ENCODE results near the gene PRSS48.
"Not testable (repeated sequence)": the region's sequence is repeated elsewhere in the genome, so short reads cannot be mapped to it uniquely, and the experiment has no call there.

The PRSS48 gene

GRCh38 chr4:151315212-151315886, 38.4 kb downstream of the PRSS48 start:
- DNase-seq (ENCODE audit: low read depth in 2 of 3, low spot score in 1 of 3), result no peak

DNA sequence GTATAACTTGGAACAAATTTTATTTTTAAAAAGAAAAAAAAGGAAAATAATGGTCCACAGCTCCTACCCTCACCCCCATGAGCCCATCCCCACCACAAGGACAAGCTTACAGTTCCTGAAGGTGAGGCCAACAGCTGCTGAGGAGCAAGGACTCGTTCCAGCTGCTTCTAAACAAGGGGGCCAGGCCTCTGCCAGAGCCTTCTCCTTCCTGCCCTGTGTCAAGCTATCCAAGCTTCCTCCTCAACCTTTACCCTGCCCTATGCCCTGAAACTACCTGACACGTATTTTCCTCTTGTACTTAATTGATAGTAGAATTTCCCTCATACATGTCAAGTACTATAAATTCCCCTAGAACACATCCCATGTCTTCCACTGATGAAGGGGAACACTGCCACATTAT, 39.7 kb downstream of the PRSS48 start:
- DNase-seq (ENCODE audit: low read depth in 2 of 3, low spot score in 1 of 3), result no peak

DNA sequence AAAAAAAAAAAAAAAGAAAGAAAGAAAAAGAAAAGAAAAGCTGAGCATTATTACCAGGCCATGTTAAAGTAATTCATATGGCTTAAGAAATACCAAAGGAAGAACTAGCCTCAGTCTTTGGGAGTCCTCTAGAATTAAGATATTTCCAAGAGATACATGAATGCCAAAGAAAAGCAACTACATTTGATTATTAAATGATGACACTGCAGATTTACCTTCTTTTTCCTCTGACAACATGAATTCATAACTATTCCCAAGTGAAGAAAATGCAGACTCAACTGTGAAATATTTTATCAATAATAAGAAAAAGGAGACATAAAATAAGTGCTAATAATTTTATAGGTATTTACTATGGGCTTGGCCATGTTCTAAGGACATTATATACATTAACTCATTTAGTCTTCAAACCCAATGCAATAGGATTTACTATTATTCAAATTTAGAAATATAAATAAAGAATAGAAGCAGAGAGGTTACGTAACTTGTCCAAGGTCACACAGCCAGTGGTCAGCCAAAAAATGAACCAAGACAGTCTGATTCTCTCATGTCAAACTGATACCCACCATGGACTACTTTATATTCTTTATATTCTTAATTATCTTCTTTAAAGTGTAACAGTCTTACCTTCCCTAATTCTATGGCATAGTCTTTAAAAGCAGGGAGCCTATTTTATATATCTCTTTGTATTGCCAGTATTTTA, 41.5 kb downstream of the PRSS48 start:
- DNase-seq (ENCODE audit: low read depth in 2 of 3, low spot score in 1 of 3), result no peak

DNA sequence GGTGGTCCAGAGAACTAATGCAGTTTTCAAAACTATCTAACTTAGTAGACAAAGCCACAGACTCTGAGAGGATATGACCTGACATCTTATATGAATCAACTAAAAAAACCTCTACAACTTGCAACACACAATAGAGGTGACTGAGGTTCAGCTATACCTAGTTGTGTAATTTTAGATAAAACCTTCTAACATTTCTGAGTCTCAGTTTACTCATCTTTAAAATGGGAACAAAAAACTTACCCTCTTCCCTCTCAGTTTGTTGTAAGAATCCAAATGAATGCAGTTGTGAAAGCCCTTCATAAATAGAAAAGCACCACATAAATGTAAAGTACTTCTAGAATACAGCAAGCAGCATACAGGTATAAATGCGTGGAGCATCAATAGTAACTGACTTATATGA, 42.5 kb downstream of the PRSS48 start:
- no peak for DNase-seq (ENCODE audit: low read depth in 2 of 3, low spot score in 1 of 3)

DNA sequence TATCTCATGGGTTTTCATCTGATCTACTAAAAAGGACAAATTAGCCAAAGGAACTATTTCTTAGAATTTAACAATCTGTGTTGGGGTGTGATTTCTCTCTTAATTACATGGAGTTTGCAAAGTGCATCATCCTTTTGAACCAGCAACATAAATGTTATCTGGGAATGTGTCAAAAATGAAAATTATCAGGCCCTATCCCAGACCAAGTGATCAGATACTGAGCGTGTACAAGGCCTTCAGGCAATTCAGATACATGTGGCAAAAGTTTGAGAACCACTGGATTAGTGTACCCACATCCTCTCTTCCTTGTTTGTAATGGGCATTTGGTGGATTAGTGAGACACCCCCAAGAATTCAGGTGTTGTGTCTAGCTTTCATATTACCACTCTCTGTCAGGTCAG, 44.6 kb downstream of the PRSS48 start:
- DNase-seq (ENCODE audit: low read depth in 2 of 3, low spot score in 1 of 3), result no peak

DNA sequence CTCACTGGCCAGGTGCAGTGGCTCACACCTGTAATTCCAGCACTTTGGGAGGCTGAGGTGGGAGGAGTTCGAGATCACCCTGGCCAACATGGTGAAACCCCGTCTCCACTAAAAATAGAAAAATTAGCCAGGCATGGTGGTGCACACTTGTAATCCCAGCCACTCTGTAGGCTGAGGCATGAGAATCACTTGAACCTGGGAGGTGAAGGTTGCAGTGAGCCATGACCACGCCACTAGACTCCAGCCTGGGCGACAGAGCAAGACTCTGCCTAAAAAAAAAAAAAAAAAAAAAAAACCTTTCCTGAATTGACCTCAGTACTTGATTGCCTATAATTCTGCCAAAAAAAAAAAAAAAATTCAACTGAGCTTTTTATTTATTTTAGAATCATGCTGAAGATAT, 45.2 kb downstream of the PRSS48 start:
- DNase-seq (ENCODE audit: low read depth in 2 of 3, low spot score in 1 of 3), result not testable (repeated sequence)

GRCh38 chr4:151322570-151322969, 45.6 kb downstream of the PRSS48 start:
- DNase-seq (ENCODE audit: low read depth in 2 of 3, low spot score in 1 of 3), result no peak

- no peak for DNase-seq (ENCODE audit: low read depth in 2 of 3, low spot score in 1 of 3)
Observed at GRCh38 chr4:151323667-151324066, 46.7 kb downstream of the PRSS48 start.

DNA sequence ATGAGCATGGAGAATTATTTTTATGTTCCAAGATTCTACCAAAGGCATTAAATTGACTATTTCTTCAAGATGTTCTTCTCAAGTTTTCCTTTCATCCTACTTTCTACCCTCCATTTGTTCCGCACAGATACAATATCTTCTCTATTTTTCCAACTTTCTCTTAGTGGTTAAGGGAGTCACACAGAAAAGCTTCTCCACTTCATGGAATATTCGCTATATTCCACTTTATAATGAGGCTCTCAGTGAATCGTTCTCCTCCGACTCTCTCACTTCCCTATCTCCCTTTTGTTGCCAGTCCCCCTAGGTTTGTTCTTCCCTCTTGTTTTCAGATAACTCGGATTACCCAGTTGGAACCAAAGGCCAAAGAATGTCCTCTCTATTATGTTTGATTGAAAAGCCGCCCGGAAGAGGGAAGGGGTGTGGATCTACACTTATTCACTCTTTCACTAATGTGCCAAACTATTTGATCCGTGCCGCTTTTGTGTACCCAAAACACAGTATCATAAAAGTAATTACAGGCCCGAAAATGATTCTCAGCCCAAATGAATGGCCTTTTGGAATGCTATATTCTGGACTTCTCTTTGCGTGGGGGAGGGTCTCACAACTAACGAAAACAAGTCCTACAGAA, 47.3 kb downstream of the PRSS48 start:
- DNase-seq (ENCODE audit: low read depth in 2 of 3, low spot score in 1 of 3), result no peak

DNA sequence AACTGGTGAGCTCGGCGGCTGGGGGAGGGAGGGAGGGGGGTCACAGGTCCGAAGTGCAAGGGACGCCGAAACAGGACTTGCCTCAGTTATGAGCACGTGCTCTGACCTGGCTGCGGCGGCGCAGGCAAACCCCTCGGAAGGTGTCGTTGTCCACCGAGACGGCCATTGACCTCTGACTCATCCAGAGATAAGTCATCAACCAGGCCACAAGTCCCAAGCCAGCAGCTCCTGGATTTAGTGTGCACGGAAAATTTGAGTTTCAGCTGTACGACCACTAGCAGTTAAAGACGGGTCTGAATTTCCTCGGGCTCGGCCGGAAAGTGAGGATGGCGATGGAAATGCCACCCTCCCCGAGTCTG, 47.8 kb downstream of the PRSS48 start:
- peak in 1 of 3 donors; percentile 12 for DNase-seq (ENCODE audit: low read depth in 2 of 3, low spot score in 1 of 3)

DNA sequence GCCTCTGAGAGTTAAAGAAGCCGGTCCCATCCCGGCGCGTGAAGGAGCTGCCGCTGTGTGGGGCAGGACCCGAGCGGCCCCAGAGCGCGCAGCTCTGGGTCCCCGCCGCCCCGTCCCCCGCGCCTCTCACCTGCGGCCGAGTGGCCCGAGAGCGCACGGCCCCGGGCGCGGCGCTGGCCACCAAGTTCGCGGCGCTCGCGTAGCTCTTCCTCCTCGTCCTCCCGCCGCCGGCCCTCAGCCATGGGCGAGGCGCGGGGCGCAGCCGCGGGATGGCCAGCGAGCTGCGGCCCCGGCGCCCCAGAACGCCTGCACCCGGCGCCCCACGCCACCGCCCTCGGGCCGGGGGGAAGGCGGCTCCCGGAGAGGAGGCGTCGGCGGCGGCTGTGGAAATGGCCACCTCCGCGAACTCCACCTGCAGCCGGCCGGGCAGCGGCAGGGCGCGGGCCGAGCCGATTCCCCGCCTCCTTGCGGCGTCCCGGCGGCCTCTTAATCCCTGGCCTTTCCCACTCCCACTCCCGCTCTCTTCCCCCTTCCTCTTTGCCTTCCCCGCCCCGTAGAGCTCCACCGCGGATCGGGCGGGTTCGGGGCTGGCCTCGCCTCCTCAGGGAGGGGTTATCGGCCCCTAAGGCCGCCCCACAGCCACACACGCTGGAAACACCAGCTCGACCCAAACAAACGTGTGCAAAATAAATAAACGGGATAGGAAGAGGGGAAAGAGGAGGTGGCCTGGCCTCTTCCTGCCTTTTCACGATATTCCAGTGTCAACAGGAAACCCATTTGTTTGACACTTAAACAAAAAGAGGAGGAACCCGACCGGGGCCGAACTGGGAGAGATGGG, 48.4 kb downstream of the PRSS48 start, which contains the start of gene SH3D19:
SH3D19 (minus strand) TSS at position 495 of the 838 bp plus-strand sequence; CDS start at position 242, 253 bp downstream.
- no peak for DNase-seq (ENCODE audit: low read depth in 2 of 3, low spot score in 1 of 3)

GRCh38 chr4:151325949-151326246, 48.9 kb downstream of the PRSS48 start:
- no peak for DNase-seq (ENCODE audit: low read depth in 2 of 3, low spot score in 1 of 3)

- no peak for DNase-seq (ENCODE audit: low read depth in 2 of 3, low spot score in 1 of 3)
Observed at GRCh38 chr4:151329217-151330007, 52.5 kb downstream of the PRSS48 start.

DNA sequence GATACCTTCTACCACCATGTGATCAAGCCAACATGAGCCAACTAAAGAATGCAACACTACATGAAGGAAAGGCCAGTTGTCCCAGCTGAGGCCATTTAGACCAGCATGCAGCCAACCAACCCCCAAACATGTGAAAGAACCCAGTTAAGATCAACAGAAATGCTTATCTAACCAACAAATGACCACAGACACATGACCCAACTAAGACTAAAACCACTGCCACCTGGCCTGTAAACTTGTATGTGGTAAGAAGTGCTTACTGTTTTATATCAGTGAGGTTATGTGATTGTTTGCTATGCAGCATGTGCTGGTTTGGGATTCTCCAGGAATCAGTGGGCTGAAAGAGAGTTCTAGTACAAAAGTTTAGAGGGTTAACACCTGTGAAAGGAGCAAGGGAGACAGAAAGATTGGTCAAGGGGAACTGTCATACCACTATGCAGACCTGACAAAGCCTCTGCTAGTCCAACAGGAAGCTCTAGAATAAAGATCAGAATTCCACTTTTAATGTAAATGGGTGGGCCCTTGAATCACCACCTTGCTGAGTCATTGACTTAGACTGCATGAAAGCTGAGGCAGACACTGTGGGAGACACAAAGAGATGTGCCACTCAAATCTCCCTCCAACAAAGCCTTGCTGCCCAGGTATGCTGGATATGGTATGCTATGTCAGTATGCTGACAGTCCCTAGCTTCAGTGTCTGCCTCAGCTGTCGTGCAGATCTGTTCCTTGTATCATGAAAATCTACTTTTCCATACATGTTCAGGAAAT, 54.5 kb downstream of the PRSS48 start:
- DNase-seq (ENCODE audit: low read depth in 2 of 3, low spot score in 1 of 3), result no peak

GRCh38 chr4:151339467-151339866, 62.5 kb downstream of the PRSS48 start:
- no peak for DNase-seq (ENCODE audit: low read depth in 2 of 3, low spot score in 1 of 3)

DNA sequence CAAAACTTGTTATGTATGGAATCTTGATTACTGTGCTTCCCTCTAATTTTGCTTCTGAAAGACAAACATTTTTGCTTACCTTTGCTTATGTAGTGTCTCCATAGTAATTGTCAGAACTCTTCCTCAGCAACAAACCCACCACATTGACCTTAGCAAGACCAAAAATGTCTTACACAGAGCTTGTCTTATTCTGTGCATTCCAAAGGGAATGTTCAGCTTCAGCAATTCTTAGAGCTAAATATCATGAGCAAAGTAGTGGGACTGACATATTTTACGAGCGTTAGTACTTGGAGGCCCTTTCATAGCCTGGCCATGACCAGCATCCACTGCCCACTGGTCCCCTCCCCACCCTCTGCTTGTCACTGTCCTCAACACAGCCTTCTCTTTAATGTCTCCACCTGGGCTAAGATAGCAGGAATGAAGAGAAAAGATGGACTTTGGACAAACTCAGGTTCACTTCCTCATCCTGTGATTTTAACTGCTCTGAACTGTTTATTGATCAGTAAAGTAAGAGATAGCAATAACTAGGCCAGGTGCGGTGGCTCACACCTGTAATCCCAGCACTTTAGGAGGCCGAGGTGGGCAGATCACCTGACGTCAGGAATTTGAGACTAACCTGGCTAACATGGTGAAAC, 63.9 kb downstream of the PRSS48 start:
- no peak for DNase-seq (ENCODE audit: low read depth in 2 of 3, low spot score in 1 of 3)
